SH-SY5Y (cell line): ENCODE measurements around the gene CFAP251.

Experiments
- GATA2 ChIP-seq: IDR thresholded peaks from 2 replicates; pipeline ENCODE4 v1.6.1; 2011; ENCODE audit warnings: mild to moderate bottlenecking, low read depth, low read length
- GATA3 ChIP-seq: IDR thresholded peaks from 2 replicates; pipeline ENCODE4 v1.6.1; 2011; ENCODE audit warnings: low read depth, mild to moderate bottlenecking, low read length, moderate library complexity

- TF ChIP-seq GATA3 (no peak), GATA2 (no peak)
Measured at GRCh38 chr12:122036153-122036552, 117.8 kb downstream of the CFAP251 start.
